ENCODE data around the gene TUBGCP6.

DNA sequence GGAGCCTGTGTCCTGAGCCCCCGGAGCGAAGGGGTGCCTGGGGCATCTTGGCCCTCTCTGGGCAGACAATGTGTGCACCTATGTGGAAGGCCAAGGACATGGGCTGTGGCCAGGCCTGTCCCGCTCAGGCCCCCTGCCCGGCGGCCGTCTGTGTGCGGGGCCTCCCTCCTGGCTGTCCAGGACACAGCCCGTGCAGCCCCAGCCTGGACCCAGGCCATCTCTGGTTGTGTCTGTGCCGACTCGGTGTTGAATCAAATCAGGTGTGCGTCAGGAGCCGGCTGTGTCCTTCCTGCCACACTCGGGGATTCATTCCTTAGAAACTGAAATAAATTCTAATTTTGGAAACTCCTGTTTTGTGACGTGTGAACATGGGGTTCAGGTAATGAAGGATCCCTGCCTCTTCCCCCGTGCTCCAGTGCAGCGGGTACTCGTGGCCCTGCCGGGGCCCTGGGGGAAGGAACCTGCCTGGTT, 45.5 kb downstream of the TUBGCP6 start:
- TF ChIP-seq POLR2AphosphoS5 (IDR thresholded peaks at IDR 0.05; ENCODE audit: low read depth, low read length) (no peak), TAF1 (IDR thresholded peaks at IDR 0.05; ENCODE audit: borderline replicate concordance, insufficient read depth, low read length) (no peak)
- TF ChIP-seq, protein P1, sequence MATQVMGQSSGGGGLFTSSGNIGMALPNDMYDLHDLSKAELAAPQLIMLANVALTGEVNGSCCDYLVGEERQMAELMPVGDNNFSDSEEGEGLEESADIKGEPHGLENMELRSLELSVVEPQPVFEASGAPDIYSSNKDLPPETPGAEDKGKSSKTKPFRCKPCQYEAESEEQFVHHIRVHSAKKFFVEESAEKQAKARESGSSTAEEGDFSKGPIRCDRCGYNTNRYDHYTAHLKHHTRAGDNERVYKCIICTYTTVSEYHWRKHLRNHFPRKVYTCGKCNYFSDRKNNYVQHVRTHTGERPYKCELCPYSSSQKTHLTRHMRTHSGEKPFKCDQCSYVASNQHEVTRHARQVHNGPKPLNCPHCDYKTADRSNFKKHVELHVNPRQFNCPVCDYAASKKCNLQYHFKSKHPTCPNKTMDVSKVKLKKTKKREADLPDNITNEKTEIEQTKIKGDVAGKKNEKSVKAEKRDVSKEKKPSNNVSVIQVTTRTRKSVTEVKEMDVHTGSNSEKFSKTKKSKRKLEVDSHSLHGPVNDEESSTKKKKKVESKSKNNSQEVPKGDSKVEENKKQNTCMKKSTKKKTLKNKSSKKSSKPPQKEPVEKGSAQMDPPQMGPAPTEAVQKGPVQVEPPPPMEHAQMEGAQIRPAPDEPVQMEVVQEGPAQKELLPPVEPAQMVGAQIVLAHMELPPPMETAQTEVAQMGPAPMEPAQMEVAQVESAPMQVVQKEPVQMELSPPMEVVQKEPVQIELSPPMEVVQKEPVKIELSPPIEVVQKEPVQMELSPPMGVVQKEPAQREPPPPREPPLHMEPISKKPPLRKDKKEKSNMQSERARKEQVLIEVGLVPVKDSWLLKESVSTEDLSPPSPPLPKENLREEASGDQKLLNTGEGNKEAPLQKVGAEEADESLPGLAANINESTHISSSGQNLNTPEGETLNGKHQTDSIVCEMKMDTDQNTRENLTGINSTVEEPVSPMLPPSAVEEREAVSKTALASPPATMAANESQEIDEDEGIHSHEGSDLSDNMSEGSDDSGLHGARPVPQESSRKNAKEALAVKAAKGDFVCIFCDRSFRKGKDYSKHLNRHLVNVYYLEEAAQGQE (IDR thresholded peaks at IDR 0.05; ENCODE audit: insufficient read depth in 1 of 2, low read depth in 2 of 2, low read length in 2 of 2) = no peak
